Endothelial cell of umbilical vein (primary cell): ENCODE data around the gene MRGPRF. TPM values are rescaled to one million over a fixed set of nuclear protein-coding genes. Genes with fewer than 3 reads are reported as not detected.

ENCODE experiments used
- BruUV-seq: library from RNA; stranded (reverse); fragments of 400-500 nt; replicated peaks from 2 replicates; lab custom pipeline; 2021; lab: Mats Ljungman, UMichigan
- CTCF ChIA-PET: fragments of 300-600, 350-600 bp; sonication (Branson Sonifier 250); formaldehyde crosslinking; loops from one replicate; lab custom pipeline; 2021; ENCODE audit warnings: antibody characterized with exemption, inconsistent platforms; lab: Charles Lee
- POLR2A ChIA-PET: fragments of 300-600, 350-600 bp; sonication (Branson Sonifier 250); formaldehyde crosslinking; loops from one replicate; lab custom pipeline; 2021; ENCODE audit warnings: antibody characterized with exemption, inconsistent platforms; lab: Charles Lee
- DNase-seq: peaks from one replicate; pipeline ENCODE4 v3.0.0-alpha.2; 2011; ENCODE audit warnings: low read depth, low spot score
- FAIRE-seq: peaks from 2 replicates; lab custom pipeline; 2011; peaks lifted over from hg19 to GRCh38; lab: Jason Lieb, UNC
- H2AFZ ChIP-seq: 2 replicates; pipeline ENCODE4 v1.6.0; 2012; ENCODE audit warnings: low read depth, low read length, control low read depth, inconsistent platforms
- H3K27ac ChIP-seq: 2 replicates; pipeline ENCODE4 v1.5.1; 2011; ENCODE audit warnings: low read depth, mild to moderate bottlenecking, control low read depth, low read length, moderate library complexity; ENCODE audit not compliant: insufficient read depth
- H3K27me3 ChIP-seq, 2 experiments: 2 replicates each; pipeline versions ENCODE4 v1.6.0 to v1.6.1; 2011; ENCODE audit warnings: low read length in 2 of 2, mixed read lengths in 1 of 2; ENCODE audit not compliant: control insufficient read depth in 2 of 2, insufficient read depth in 2 of 2
- H3K36me3 ChIP-seq, 2 experiments: 2 replicates in 1 of 2; 3 replicates in 1 of 2; pipeline ENCODE4 v1.5.1; 2011; ENCODE audit warnings: low read length in 2 of 2, mild to moderate bottlenecking in 1 of 2, moderate library complexity in 1 of 2; ENCODE audit not compliant: control insufficient read depth in 2 of 2, insufficient read depth in 2 of 2; ENCODE audit errors: extremely low read depth in 1 of 2
- H3K4me1 ChIP-seq: 3 replicates; pipeline ENCODE4 v1.5.1; 2011; ENCODE audit warnings: mild to moderate bottlenecking, low read length; ENCODE audit not compliant: control insufficient read depth, insufficient read depth; ENCODE audit errors: extremely low read depth
- H3K4me2 ChIP-seq: 2 replicates; pipeline ENCODE4 v1.6.1; 2011; ENCODE audit warnings: low read length, control low read depth, mixed read lengths; ENCODE audit not compliant: insufficient read depth
- H3K4me3 ChIP-seq, 3 experiments: fragments of 200-600 bp in 1 of 3; sonication (generic), shearing (Covaris generic) in 1 of 3; replicated peaks in 1 of 3; 2 replicates each; pipeline ENCODE4 v1.5.1; 2011 to 2016; ENCODE audit warnings: control low read depth in 3 of 3, low read length in 3 of 3, mild to moderate bottlenecking in 2 of 3, inconsistent platforms in 1 of 3, low read depth in 1 of 3, moderate library complexity in 1 of 3; ENCODE audit not compliant: insufficient read depth in 1 of 3
- H3K79me2 ChIP-seq: 2 replicates; pipeline ENCODE4 v1.6.0; 2012; ENCODE audit warnings: low read length, inconsistent platforms; ENCODE audit not compliant: control insufficient read depth, insufficient read depth
- H3K9ac ChIP-seq: replicated peaks from 2 replicates; pipeline ENCODE3; 2011; ENCODE audit warnings: low read length, control low read depth; ENCODE audit not compliant: insufficient read depth; ENCODE audit errors: extremely low read depth
- H3K9me1 ChIP-seq: replicated peaks from 3 replicates; pipeline ENCODE4 v1.6.0; 2011; ENCODE audit warnings: mild to moderate bottlenecking, low read length; ENCODE audit not compliant: control insufficient read depth, insufficient read depth; ENCODE audit errors: extremely low read depth
- H3K9me3 ChIP-seq: replicated peaks from 2 replicates; pipeline ENCODE4 v1.5.1; 2012; ENCODE audit warnings: low read length, inconsistent platforms; ENCODE audit not compliant: control insufficient read depth, insufficient read depth
- H4K20me1 ChIP-seq: replicated peaks from 2 replicates; pipeline ENCODE3; 2011; ENCODE audit warnings: mild to moderate bottlenecking, low read length; ENCODE audit not compliant: control insufficient read depth, insufficient read depth; ENCODE audit errors: extremely low read depth
- CTCF ChIP-seq, 2 donors: IDR thresholded peaks; 1 replicate in 1 of 2; 2 replicates in 1 of 2; pipeline ENCODE4 v1.5.1; 2011; ENCODE audit warnings: low read length in 2 of 2, mild to moderate bottlenecking in 2 of 2, moderate library complexity in 2 of 2, control low read depth in 1 of 2, inconsistent platforms in 1 of 2, low read depth in 1 of 2; ENCODE audit not compliant: insufficient read depth in 1 of 2; ENCODE audit errors: extremely low read depth in 1 of 2
- EZH2 ChIP-seq: IDR thresholded peaks from 2 replicates; pipeline ENCODE4 v1.6.1; 2012; ENCODE audit warnings: borderline replicate concordance, low read depth, mild to moderate bottlenecking, moderate library complexity, low read length, inconsistent platforms; ENCODE audit not compliant: severe bottlenecking
- FOS ChIP-seq: IDR thresholded peaks from 2 replicates; pipeline ENCODE4 v1.6.1; 2011; ENCODE audit warnings: mild to moderate bottlenecking, low read length, moderate library complexity, borderline replicate concordance; ENCODE audit not compliant: insufficient read depth
- GATA2 ChIP-seq: IDR thresholded peaks from 2 replicates; pipeline ENCODE4 v1.7.0; 2011; ENCODE audit warnings: low read depth, mild to moderate bottlenecking, moderate library complexity, mixed read lengths, low read length; ENCODE audit not compliant: insufficient read length, insufficient read depth
- JUN ChIP-seq: IDR thresholded peaks from 2 replicates; pipeline ENCODE4 v1.6.1; 2011; ENCODE audit warnings: borderline replicate concordance, low read depth; ENCODE audit not compliant: insufficient read length, insufficient read depth
- MAX ChIP-seq: IDR thresholded peaks from 2 replicates; pipeline ENCODE4 v1.6.1; 2011; ENCODE audit not compliant: insufficient read depth, insufficient read length
- MYC ChIP-seq: IDR thresholded peaks from one replicate; pipeline ENCODE4 v1.6.1; 2011; ENCODE audit warnings: mild to moderate bottlenecking, low read depth, low read length
- POLR2A ChIP-seq: IDR thresholded peaks from 2 replicates; pipeline ENCODE4 v1.6.1; 2012; ENCODE audit warnings: low read depth, mild to moderate bottlenecking, control low read depth, low read length
- POLR2AphosphoS5 ChIP-seq: IDR thresholded peaks from 2 replicates; pipeline ENCODE4 v1.6.1; 2012; ENCODE audit warnings: low read depth, mild to moderate bottlenecking, control low read depth, low read length, moderate library complexity; ENCODE audit not compliant: insufficient read depth
- dilution Hi-C: fragments of 300-500 bp; cut with MboI; formaldehyde crosslinking; loops from one replicate; pipeline ENCODE4 v1.15.0; 2019; ENCODE audit warnings: low sequenced_read_pairs; ENCODE audit not compliant: extremely low pct_ligation_motif_present
- intact Hi-C: fragments of 100-400 bp; cut with micrococcal nuclease; formaldehyde crosslinking; loops from one replicate; pipeline ENCODE4 v1.10.0; 2022
- polyA plus RNA-seq, 4 experiments: library from polyadenylated mRNA; depleted of rRNA in 3 of 4; stranded (reverse) in 3 of 4; unstranded in 1 of 4; fragments of >200 nt; gene quantifications; 2 replicates each; pipeline versions ENCODE4 v1.2.1 to v1.2.3, GENCODE V29; 2011 to 2012; ENCODE audit warnings: missing spikeins in 1 of 4
- total RNA-seq: library from RNA; stranded (reverse); gene quantifications from 2 replicates; pipeline ENCODE4 v1.2.3, GENCODE V29; 2021

Gene MRGPRF
- total and polyA plus RNA-seq, 2 donors (not counting 3 experiments of a cell fraction or from before 2014, with no cell fraction given): not detected

GRCh38 chr11:69035946-69036340 lies 22.9 kb upstream of the MRGPRF start:
- Histone ChIP-seq H3K9me1 (no peaks in the 10 kb centered on the region), H3K27me3 (peaks cover 0 to 2% of the 10 kb centered on the region in 2 experiments), H3K4me2 (no peak overlapping the region), H3K9me3 (no peaks in the 10 kb centered on the region), H4K20me1 (no peaks in the 10 kb centered on the region), H3K4me3 (no peak overlapping the region), H3K27ac (no peak overlapping the region), H3K9ac (no peak overlapping the region), H3K36me3 (no peaks in the 10 kb centered on the region), H2AFZ (no peak overlapping the region), H3K4me1 (no peaks in the 10 kb centered on the region), H3K79me2 (no peaks in the 10 kb centered on the region)
- CTCF ChIA-PET: interaction anchor here (0.7 kb wide), 1 partner anchor 9 kb away, joined by 4 read pairs; no protein-coding TSS in a partner anchor
- dilution Hi-C loops: no loop called here
- POLR2A ChIA-PET: interaction anchor here (0.7 kb wide), 1 partner anchor 80 kb away, joined by 3 read pairs; no protein-coding TSS in a partner anchor
- intact Hi-C loops: no loop called here
- TF ChIP-seq POLR2A: no peak
- no peak for TF ChIP-seq FOS
- no peak for TF ChIP-seq GATA2
- TF ChIP-seq CTCF (IDR thresholded peaks at IDR 0.05; ENCODE audit: extremely low read depth in 1 of 2, insufficient read depth in 1 of 2, low read depth in 1 of 2, low read length in 2 of 2): no peak
- TF ChIP-seq POLR2AphosphoS5: no peak
- TF ChIP-seq EZH2: no peak
- no peak for TF ChIP-seq MYC
- no peak for TF ChIP-seq JUN
- TF ChIP-seq MAX: no peak
- FAIRE-seq (no peak), DNase-seq (no peak)
- no TSS peak for BruUV-seq
